Stimulated activated CD4-positive, alpha-beta T cell treated with anti-CD3 and anti-CD28 coated beads, Interleukin-1b, Interleukin-23, amount 100 ng/mL, for 4 hours (primary cell): ENCODE data around the gene FHIT.
"Not testable (repeated sequence)": the region's sequence is repeated elsewhere in the genome, so short reads cannot be mapped to it uniquely, and the experiment has no call there.

ENCODE experiments used
- DNase-seq, 2 donors: peaks; one replicate each; pipeline ENCODE4 v3.0.0-alpha.2; 2020; ENCODE audit warnings: low read depth in 2 of 2

Gene FHIT

DNA sequence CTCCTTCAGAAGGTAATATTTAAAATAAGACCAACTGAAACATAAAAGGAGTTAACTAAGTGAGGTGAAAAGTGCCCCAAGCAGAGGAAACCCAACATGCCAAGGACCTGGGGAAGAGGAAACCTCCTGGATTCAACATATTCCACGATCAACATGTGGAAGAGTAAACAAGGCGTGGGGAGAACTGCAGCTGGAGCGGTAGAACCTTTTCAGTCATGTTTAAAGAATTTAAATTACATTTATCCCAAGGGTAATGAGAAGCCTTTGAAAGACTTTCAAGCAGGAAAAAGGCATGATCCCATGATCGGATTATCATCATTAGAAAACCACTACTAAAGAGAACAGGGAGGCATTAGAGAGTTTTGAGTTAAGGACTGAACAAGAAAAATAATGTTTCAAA is 330.7 kb downstream of the FHIT start:
- DNase-seq, result no peak

DNA sequence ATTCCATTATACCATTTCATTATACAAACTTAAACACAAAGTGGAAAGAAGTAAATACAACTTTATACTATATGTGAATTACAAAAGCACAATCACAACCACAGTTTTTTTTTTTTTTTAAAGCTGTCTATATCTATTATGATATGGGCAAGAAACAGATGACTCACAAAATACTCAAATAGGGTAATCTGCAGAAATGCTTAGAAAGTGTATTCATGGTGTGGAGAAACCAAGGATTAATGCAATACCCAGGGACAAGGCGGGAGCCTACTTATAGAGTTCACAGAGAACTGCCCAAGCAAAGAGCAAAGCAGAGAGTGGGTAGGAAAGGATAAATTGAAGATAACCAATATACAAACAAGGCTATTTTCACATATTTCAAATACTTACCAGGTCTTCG is 332.0 kb downstream of the FHIT start:
- no peak for DNase-seq

DNA sequence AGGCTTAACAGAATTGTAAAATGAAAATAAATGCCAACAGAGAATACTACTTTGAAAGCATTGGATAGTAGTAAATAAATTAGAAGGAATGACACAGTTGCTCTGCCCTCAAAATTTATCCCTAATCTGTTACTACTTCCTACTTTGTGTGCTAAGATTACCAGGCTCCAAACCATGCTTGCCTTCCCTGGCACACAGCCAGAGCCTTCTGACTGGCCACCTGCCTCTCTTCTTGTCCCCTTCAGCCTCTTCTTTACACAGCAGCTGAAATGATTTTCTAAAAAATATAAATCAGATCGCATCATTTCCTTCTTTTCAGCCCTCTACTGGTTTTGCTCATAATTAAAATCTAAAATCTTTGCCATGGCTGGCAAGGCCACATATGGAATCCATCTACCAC is 334.1 kb downstream of the FHIT start:
- no peak for DNase-seq

DNA sequence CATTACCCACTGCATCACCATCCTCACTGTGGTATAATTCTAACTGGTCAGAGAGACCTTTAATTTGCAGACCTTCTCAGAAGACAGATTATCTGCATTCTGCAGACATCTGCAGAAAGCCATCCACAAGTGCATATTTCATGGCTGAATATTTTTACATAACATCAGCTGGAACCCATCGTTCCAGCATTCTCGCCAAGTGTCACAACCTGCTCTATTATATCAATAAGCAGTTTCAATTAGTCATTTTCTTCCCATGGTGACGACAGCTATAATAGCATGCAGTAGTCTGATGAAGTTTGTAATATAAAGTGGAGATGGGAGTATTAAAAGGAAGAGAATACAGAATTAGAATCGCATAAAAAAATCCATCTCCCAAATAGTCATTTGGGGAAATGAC is 334.7 kb downstream of the FHIT start:
- no peak for DNase-seq

DNA sequence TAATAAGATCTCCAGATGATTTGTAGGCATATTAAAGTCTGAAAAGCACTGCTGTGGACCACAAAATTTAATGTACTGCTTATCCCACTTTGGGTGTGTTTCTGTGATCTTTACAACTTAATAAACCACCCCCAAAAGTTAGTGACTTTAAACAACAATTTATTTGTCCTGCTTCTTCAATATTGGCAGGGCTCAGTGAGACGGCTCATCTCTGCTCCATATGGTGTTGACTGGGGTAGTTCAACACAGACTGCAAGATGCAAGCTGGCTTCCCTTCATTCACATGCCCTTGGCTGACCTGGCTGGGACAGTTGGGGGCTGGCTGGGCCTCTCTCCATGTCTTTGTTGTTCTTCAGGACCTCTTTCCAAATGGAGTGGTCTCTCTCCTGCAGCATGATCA is 337.8 kb downstream of the FHIT start:
- no peak for DNase-seq

DNA sequence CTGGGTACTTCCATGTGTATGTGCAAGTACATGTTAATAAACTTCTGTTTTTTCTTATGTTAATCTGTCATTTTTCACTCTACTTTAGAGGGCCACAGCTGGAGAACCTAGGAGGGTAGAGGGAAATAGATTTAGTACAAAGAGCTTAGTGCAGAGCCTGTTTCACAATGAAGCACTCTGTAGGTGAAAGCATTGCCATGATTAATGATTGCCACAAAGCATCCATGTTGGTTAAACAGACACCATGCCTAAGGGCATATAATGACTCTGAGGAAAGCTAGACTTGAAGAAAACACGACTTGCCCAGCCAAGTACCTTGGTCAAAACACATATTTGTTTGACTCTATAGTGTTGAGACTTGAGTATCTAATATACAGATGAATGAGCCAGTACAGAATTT is 338.4 kb downstream of the FHIT start:
- no peak for DNase-seq

DNA sequence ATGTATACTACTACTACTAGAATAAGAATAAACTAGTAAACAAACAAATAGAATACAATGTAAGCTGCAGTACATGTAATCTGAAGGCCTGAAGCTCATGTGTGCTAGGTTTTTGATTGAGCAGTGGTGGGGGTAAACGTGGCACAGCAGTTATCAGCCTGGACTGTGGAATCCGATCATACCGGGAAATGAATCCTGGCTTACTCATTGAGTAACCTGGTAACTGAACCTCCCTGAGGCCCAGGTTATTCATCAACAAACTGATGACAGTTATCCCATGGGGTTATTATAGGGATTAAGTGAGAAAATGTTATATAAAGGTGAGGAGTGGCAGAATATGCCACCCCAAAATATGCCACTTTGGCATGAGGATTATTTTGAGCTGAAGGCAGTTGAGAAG is 339.1 kb downstream of the FHIT start:
- no peak for DNase-seq

DNA sequence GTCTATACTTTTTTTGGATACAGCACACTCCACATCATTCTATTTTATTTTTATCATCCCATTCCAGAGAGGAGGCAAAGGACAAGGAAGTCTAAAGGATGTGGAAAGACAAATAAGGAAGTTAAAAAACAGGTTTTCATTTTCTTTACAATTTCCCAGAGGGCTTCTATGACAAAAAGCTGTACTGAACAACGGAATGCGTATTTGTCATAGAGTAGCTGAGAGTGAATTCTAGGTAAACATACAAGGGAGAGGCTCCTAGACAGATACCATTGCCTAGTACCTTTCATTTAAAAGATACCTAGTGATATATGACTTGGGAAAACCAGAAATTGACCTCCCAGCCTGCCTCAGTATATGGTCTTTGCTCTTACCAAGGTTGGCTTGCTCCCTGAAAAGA is 341.7 kb downstream of the FHIT start:
- no peak for DNase-seq

DNA sequence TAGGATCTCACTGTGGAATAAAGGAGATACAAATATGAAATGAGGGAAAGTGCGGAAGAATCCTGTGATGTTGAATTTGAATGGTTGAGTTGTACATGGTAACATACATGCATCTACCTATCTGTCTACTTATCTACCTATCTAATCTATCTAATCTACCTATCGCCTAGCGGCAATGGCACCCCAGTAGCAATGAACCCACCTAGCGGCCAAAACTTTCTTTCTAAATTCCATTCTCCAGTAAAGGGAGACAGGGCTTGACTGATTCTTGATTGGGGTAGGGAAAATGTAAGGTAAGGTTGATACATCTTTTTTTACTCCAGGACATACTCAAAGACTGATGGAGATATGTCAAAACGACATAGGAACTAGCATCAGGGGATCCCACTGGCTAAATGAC is 345.0 kb downstream of the FHIT start:
- no peak for DNase-seq

DNA sequence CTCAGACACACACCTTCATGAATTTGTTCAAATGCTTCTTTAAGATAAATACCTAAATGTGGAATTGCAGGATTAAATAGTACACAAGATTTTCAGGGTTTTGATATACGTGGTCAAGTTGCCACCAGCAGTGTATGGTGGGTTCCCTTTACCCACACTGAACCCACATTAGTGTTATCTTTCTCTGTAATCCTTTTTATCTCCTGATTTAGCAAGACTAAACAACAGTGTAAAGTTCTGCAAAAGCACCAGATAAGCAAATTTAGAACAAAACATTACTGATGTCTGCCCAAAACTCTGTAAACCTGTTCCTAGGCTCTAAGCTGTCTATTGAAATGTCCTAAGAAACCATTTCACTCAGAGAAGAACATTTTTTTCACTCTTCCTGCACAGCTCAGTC is 352.9 kb downstream of the FHIT start:
- DNase-seq, result no peak

DNA sequence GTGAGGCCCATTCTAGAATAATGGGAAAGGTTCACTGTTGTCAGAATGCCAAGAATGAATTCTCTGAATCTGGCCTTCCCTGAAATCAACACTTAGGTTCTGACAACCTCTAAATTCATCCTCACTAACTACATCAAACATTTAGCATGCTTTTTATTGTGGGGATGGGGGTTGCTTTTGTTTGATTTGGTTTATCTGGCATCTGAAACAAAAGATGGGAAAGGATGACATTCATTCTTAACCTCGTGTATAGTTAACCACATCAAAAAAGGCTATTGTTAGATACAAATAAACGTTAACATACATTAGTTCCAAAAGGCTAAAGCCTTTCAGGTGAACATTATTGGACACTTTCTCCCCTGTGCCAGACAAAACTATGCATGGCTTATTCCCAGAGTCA is 357.3 kb downstream of the FHIT start:
- no peak for DNase-seq

DNA sequence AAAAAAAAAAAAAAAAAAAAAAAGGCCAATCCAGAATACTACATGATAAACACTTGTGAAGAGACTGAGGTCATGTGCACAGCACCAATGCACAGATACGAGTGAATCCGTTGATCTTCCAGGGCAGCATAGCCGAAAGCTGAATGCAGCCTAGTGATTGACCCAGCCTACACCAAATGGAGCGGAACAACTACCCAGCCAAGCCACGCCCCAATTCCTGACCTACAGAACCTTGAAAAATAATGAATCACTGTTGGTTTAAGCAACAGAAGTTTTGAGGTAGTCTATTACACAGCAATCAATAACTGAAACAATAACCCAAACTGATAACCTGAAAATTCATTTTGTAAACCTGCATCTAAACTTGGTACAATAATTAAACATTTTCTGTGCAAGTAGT is 361.0 kb downstream of the FHIT start:
- no peak for DNase-seq

DNA sequence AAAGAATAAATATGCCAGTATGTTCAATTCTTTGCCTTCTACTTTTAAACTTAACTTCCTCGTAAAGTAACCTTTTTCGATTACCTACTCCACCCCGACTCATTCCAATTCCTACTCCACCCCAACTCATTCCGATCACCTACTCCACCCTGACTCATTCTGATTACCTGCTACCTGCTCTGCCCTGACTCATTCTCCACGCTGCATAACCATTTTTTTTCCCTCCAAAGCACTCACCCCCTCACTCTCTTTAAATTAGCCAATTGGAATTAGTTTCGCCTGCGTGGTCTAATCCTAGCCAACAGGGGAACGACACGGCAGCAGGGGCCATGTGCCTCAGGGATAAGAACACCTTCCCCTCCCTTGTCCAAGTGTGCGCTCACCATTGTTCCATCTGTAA is 362.3 kb downstream of the FHIT start:
- DNase-seq, result not testable (repeated sequence)

DNA sequence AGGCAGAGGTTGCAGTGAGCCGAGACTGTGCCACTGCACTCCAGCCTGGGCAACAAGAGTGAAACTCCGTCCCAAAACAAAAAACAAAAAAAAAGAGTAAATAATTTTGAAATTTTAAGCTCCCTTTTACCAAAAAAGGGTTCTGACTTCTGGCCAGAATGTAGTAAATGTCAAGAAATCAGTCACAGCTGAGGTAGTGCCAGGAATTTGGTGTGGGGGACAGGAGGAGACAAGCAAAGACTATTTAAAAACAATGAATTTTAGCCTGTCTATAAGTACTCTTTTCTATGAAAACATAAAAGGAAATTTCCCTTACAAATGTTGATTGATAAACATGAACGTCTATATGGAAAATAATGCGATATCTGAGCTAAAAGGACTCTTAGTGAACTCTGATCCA is 363.7 kb downstream of the FHIT start:
- DNase-seq, result no peak

DNA sequence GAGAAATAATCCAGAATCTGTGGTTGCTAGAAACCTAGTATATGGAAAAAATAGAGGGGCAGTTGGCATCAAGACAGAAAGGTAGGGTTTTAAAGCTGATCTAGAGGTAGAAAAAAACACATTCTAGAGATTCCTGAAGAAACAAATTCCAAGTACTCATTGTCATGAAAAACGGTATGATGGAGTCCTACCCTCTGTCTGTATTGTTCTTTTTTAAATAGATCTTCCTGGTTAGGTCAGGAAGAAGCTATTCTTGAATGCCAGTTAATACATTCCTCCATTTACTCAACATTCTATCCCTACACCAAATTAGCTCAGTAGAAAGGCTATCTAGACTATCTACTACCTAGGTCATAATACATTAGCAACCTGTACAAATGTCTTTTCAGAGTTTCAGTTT is 364.7 kb downstream of the FHIT start:
- DNase-seq, result no peak

DNA sequence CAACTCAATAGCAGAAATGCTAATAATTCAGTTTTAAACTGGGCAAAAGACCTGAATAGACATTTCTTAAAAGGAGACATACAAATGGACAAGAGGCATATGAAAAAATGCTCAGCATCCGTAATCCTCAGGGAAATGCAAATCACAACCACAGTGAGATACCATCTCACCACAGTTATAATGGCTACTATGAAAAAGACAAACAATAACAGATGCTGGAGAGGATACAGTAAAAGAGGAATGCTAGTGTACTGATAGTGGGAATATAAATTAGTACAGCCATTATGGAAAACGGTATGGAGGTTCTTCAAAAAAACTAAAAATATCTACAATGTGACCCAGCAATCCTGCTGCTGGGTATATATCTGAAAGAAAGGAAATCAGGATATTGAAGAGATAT is 367.2 kb downstream of the FHIT start:
- DNase-seq, result no peak

DNA sequence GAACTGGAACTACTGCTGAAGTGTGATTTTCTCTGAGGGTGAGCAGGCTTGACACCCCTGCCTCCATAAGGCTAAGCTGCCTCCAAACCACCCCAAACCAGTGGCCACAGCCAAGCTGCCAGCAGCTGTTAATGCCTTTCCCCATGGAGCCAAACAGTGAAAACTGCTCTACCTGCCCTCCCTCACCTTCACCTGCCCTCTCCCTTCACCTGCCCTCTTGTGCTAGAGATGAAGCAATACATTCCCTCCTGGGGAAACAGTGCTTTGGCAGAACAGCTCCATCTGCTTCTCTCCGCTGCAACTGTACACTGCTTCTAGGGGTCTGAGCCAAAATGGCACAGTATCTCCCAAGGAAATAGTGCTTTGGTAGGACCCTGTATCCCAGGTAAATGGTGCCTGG is 374.1 kb downstream of the FHIT start:
- DNase-seq, result no peak

DNA sequence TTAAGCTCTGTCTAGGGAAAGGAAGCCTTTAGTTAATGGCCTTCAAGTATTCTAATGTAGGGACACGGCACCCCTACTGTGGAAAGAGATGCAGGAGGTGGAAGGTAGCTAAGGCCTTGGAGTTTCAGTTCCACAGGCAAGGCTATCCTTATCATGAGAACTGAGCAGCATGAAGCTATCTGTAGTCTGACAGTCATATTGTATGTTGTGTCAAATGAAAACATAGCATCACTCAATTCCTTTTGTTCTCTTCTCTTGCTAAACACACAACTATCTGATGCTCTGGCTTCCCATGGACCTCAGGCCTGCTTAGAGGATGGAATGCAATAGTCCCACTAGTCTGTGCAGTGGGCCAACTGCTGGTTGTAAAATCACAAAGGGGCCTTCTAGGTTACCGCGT is 380.9 kb downstream of the FHIT start:
- DNase-seq, result no peak

DNA sequence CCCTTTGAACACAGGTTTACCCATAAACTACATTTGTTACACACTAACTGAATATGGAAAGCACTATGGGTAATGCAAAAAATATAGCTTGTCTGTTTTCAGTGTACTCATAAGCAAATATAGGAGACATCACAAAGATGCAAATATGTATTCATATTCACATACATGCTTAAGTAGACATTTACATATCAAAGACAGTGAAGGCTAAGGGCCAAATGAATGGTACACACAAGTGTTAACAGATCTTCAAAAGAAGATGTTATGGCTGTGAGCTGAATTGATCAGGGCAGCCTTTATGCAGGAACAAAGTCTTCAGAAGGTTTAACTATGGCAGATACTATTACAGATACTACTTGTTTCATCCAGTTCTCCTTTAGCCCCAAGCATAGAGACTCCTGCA is 384.1 kb downstream of the FHIT start:
- no peak for DNase-seq

DNA sequence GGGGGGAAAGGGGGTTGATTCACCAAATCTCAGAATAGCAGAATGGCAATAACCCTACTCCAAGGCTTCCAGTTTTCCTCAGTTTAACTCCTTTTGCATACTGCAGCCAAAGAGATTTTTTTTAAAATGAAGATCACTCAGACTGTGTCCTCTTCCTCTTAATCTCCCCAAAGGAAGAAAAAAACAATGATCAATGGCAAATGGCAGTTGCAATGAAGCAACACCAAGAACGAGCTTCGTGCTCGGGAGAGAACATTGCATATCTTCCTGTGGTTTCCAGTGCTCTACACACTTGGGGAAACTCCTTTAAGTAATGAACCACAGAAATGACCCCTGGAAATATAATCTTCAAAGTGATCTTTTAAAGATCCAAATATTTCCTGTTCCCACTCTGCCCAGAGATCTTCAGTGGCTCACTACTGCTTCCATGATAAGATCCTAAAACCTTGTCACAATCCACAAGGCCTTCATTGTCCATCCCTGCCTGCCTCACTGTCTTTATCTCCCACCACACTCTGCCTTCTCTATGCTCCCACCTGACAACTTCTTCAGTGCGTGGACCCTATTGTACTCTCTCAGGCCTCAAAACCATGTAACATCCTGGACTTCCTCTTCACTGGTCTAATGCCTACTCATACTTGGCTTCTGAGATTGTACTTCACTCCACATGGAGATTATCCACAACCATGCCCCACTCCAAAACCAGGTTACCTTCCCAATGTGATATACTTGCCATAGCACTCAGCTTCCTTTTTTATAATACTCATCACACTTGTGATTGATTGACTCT is 394.8 kb downstream of the FHIT start:
- no peak for DNase-seq

DNA sequence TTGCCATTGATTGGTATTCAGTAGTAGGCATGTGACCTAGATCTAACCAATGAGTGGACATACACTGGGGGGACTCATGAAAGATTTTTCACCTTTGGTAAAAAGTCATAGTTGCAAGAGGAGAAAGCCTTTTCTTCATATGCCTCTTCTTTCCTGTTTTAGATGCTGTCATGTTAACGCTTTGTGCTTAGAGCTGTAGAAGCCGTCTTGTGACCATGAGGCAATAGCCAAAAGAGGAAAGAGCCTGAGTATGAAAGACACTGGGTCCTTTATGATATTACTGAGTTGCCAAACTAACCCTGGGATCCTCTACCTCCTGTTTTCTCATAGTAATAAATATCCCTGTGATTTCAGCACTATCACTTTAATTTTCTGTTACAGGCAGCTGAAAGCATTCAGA is 396.0 kb downstream of the FHIT start:
- no peak for DNase-seq

DNA sequence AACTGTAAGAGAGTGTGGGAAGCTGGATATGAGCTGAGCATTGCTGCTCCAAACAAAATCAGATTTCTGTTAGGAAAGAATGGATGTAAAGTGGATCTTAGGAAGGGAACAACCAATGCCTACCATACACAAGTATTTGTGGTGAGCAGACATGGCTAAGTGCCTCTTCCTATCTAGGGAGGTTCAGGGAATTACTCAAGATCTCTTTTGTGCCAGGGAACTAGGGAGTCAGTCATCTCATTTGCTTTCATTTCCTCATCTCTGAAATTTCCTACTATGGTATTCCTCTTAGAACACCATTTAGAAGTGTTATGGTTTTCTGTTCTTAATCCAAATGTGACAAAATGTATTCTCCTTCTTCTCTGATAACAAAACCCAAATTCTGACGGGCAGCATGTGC is 396.5 kb downstream of the FHIT start:
- DNase-seq, result no peak

DNA sequence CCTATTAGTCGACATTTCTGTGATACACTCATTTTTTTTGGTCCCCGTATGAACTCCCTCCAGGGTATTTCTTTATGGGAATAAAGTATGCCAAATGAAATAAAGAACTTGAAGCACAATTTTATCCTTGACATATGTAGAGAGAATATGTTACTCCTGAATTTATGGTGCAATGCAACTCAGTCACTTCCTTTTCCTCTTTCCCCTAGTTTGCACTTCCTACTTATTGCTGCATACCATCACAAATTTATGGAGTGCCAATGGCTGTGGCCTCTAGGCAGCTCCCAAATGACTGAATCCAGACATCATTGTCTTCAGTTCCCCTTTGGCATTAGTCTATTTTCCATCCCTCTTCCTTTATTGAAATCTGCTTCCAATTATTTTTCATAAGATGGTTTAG is 403.5 kb downstream of the FHIT start:
- no peak for DNase-seq

DNA sequence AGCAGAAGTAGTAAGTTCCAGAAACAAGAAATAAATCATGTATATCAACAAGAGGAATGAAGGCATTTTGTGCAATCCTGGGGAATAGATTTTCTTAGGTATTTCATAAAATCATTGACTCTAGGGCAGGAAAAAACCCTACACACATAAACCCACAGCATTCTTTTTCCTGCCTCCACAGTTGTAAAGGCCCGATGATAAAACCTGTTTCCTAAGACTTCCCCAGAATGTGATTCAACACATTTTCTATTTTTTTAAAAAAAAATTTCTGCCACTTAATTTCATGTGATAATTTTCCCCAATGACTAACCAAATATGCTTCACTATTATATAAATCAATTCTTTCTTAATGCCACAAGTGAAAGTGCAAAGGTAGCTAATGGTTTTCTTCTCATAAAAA is 407.0 kb downstream of the FHIT start:
- no peak for DNase-seq
